H9 (cell line): ENCODE measurements around the gene WNT9A. TPM values are rescaled to one million over a fixed set of nuclear protein-coding genes. Genes with fewer than 3 reads are reported as not detected.

ENCODE experiments used
- DNase-seq: peaks from one replicate; pipeline ENCODE4 v3.0.0-alpha.2; 2017
- H2AFZ ChIP-seq: one replicate; pipeline ENCODE4 v1.6.1; 2013; ENCODE audit warnings: mild to moderate bottlenecking, low read length, control low read depth, moderate library complexity
- H2AK5ac ChIP-seq: 2 replicates; pipeline ENCODE4 v1.6.1; 2013; ENCODE audit warnings: low read length, control low read depth, mixed read lengths; ENCODE audit not compliant: insufficient read length
- H2BK120ac ChIP-seq: one replicate; pipeline ENCODE4 v1.6.1; 2013; ENCODE audit warnings: low read depth, mild to moderate bottlenecking, low read length, control low read depth, inconsistent platforms; ENCODE audit not compliant: poor library complexity, severe bottlenecking
- H2BK12ac ChIP-seq: 2 replicates; pipeline ENCODE4 v1.6.1; 2013; ENCODE audit warnings: low read length, control low read depth, mixed read lengths, low read depth; ENCODE audit not compliant: insufficient read length
- H2BK15ac ChIP-seq: 2 replicates; pipeline ENCODE4 v1.6.1; 2013; ENCODE audit warnings: low read depth, low read length, control low read depth
- H2BK20ac ChIP-seq: one replicate; pipeline ENCODE4 v1.6.1; 2013; ENCODE audit warnings: low read depth, mild to moderate bottlenecking, low read length, control low read depth, inconsistent platforms; ENCODE audit not compliant: poor library complexity, severe bottlenecking
- H2BK5ac ChIP-seq: 2 replicates; pipeline ENCODE4 v1.6.1; 2013; ENCODE audit warnings: low read length, control low read depth, mixed read lengths; ENCODE audit not compliant: insufficient read length
- H3K14ac ChIP-seq: 2 replicates; pipeline ENCODE4 v1.6.1; 2013; ENCODE audit warnings: low read length, control low read depth; ENCODE audit not compliant: insufficient read depth
- H3K18ac ChIP-seq: 2 replicates; pipeline ENCODE4 v1.6.1; 2013; ENCODE audit warnings: low read depth, mild to moderate bottlenecking, mixed read lengths, low read length, control low read depth; ENCODE audit not compliant: insufficient read length
- H3K23ac ChIP-seq: 2 replicates; pipeline ENCODE4 v1.6.1; 2013; ENCODE audit warnings: low read length, control low read depth, mixed read lengths, low read depth; ENCODE audit not compliant: insufficient read length
- H3K23me2 ChIP-seq: 2 replicates; pipeline ENCODE4 v1.6.1; 2013; ENCODE audit warnings: low read depth, mild to moderate bottlenecking, mixed read lengths, low read length, control low read depth; ENCODE audit not compliant: insufficient read length, poor library complexity, severe bottlenecking
- H3K27ac ChIP-seq: 2 replicates; pipeline ENCODE4 v1.5.1; 2013; ENCODE audit warnings: low read length, control low read depth, mixed read lengths, low read depth; ENCODE audit not compliant: insufficient read length
- H3K27me3 ChIP-seq: 2 replicates; pipeline ENCODE4 v1.6.1; 2013; ENCODE audit warnings: low read length, control low read depth, inconsistent platforms; ENCODE audit not compliant: insufficient read depth
- H3K4ac ChIP-seq: 2 replicates; pipeline ENCODE4 v1.6.1; 2013; ENCODE audit warnings: low read depth, mild to moderate bottlenecking, control low read depth, inconsistent platforms, low read length, moderate library complexity
- H3K4me1 ChIP-seq: 2 replicates; pipeline ENCODE4 v1.6.1; 2013; ENCODE audit warnings: low read length, control low read depth, inconsistent platforms; ENCODE audit not compliant: insufficient read depth
- H3K4me2 ChIP-seq: 2 replicates; pipeline ENCODE4 v1.6.1; 2013; ENCODE audit warnings: low read length, control low read depth, mixed read lengths; ENCODE audit not compliant: insufficient read length, insufficient read depth
- H3K56ac ChIP-seq: 2 replicates; pipeline ENCODE4 v1.6.1; 2013; ENCODE audit warnings: low read depth, mild to moderate bottlenecking, mixed read lengths, low read length, control low read depth; ENCODE audit not compliant: insufficient read length
- H3K79me1 ChIP-seq: 2 replicates; pipeline ENCODE4 v1.6.1; 2013; ENCODE audit warnings: low read depth, mild to moderate bottlenecking, moderate library complexity, low read length, control low read depth, inconsistent platforms; ENCODE audit not compliant: insufficient read depth, poor library complexity, severe bottlenecking
- H3K79me2 ChIP-seq: 2 replicates; pipeline ENCODE4 v1.6.1; 2013; ENCODE audit warnings: low read length, control low read depth, inconsistent platforms; ENCODE audit not compliant: insufficient read depth
- H3K9ac ChIP-seq: 2 replicates; pipeline ENCODE4 v1.6.1; 2013; ENCODE audit warnings: low read length, control low read depth, mixed read lengths; ENCODE audit not compliant: insufficient read length; ENCODE audit errors: extremely low read depth
- H3K9me3 ChIP-seq: one replicate; pipeline ENCODE4 v1.6.1; 2013; ENCODE audit warnings: low read depth, low read length, inconsistent platforms; ENCODE audit not compliant: control insufficient read depth
- H3T11ph ChIP-seq: one replicate; pipeline ENCODE4 v1.6.1; 2013; ENCODE audit warnings: mild to moderate bottlenecking, low read length, control low read depth, inconsistent platforms
- H4K20me1 ChIP-seq: one replicate; pipeline ENCODE4 v1.6.1; 2013; ENCODE audit not compliant: control insufficient read depth, insufficient read length, insufficient read depth
- H4K5ac ChIP-seq: 2 replicates; pipeline ENCODE4 v1.6.1; 2013; ENCODE audit warnings: low read depth, mild to moderate bottlenecking, mixed read lengths, low read length, control low read depth; ENCODE audit not compliant: insufficient read length
- H4K8ac ChIP-seq: replicated peaks from 2 replicates; pipeline ENCODE4 v1.6.1; 2013; ENCODE audit warnings: low read length, control low read depth, mixed read lengths, low read depth; ENCODE audit not compliant: insufficient read length
- H4K91ac ChIP-seq: 2 replicates; pipeline ENCODE4 v1.6.1; 2013; ENCODE audit warnings: low read depth, mild to moderate bottlenecking, moderate library complexity, mixed read lengths, low read length, control low read depth; ENCODE audit not compliant: insufficient read length
- H3K27ac Mint-ChIP-seq, 3 experiments: 2 replicates in 2 of 3; 3 replicates in 1 of 3; pipeline ENCODE4 v1.8.0; 2020 to 2021; ENCODE audit warnings: mixed read lengths in 3 of 3, mild to moderate bottlenecking in 1 of 3, moderate library complexity in 1 of 3
- H3K27me3 Mint-ChIP-seq: 2 replicates; pipeline ENCODE4 v1.8.0; 2021; ENCODE audit warnings: low read depth, mild to moderate bottlenecking, moderate library complexity, mixed read lengths
- H3K36me3 Mint-ChIP-seq, 3 experiments: 2 replicates in 2 of 3; 3 replicates in 1 of 3; pipeline ENCODE4 v1.8.0; 2020 to 2021; ENCODE audit warnings: low read depth in 3 of 3, mixed read lengths in 3 of 3; ENCODE audit not compliant: insufficient read depth in 1 of 3
- H3K4me1 Mint-ChIP-seq, 2 experiments: 2 replicates each; pipeline ENCODE4 v1.8.0; 2020; ENCODE audit warnings: mixed read lengths in 2 of 2
- H3K4me3 Mint-ChIP-seq, 2 experiments: 2 replicates in 1 of 2; 3 replicates in 1 of 2; pipeline ENCODE4 v1.8.0; 2020 to 2021; ENCODE audit warnings: mild to moderate bottlenecking in 2 of 2, mixed read lengths in 2 of 2, moderate library complexity in 1 of 2
- H3K9me3 Mint-ChIP-seq, 2 experiments: 2 replicates in 1 of 2; 3 replicates in 1 of 2; pipeline ENCODE4 v1.8.0; 2020; ENCODE audit warnings: mild to moderate bottlenecking in 2 of 2, mixed read lengths in 2 of 2, moderate library complexity in 1 of 2
- CTCF ChIP-seq: fragments of 200-600 bp; sonication (generic); conservative IDR thresholded peaks from 3 replicates; pipeline ENCODE4 v1.8.0; 2021; ENCODE audit warnings: antibody characterized with exemption, mild to moderate bottlenecking
- WGBS: extraction: QIAGEN DNeasy Blood & Tissue Kit; methylation state at CpG from one replicate; pipeline ENCODE4 v1.1.7; 2013; ENCODE audit warnings: missing lambda C conversion rate, low lambda C conversion rate, mixed read lengths; ENCODE audit not compliant: insufficient read length; ENCODE audit errors: extremely low coverage; 5-methylcytosine and 5-hydroxymethylcytosine counted together
- total RNA-seq: library from RNA; stranded (reverse); gene quantifications from 2 replicates; pipeline ENCODE4 v1.2.1, GENCODE V29; 2021

WNT9A gene
- total RNA-seq, 1 experiment from 2014 or later, result 0.77 TPM

- Histone ChIP-seq H2BK12ac (no peak overlapping the region), H3K9me3 (no peaks in the 10 kb centered on the region), H3K23me2 (no peaks in the 10 kb centered on the region), H3K79me2 (no peaks in the 10 kb centered on the region), H3K14ac (no peak overlapping the region), H3K27me3 (no peaks in the 10 kb centered on the region), H4K20me1 (no peaks in the 10 kb centered on the region), H3K18ac (no peak overlapping the region), H3T11ph (no peak overlapping the region), H3K79me1 (no peaks in the 10 kb centered on the region), H2BK120ac (no peak overlapping the region), H4K8ac (no peak overlapping the region), H3K27ac (no peak overlapping the region), H3K56ac (no peak overlapping the region), H3K4me1 (no peaks in the 10 kb centered on the region), H3K9ac (no peak overlapping the region), H3K4ac (no peak overlapping the region), H3K23ac (no peak overlapping the region), H3K4me2 (no peak overlapping the region), H2BK15ac (no peak overlapping the region; the same call in 1 of the 2 replicates), H4K91ac (no peak overlapping the region), H2BK5ac (no peak overlapping the region), H4K5ac (no peak overlapping the region), H2AK5ac (no peak overlapping the region), H2BK20ac (no peak overlapping the region), H2AFZ (no peak overlapping the region)
- Mint-ChIP-seq H3K27me3 (peaks cover 2% of the 10 kb centered on the region; the same call in 1 of the 2 replicates), H3K9me3 (no peaks in the 10 kb centered on the region), H3K4me3 (no peak overlapping the region), H3K36me3 (peaks cover 0 to 5% (median 3%) of the 10 kb centered on the region in 3 experiments; a peak in 2 of 7 replicates), H3K4me1 (peaks cover 0 to 2% of the 10 kb centered on the region in 2 experiments; a peak in 1 of 4 replicates), H3K27ac (peak overlapping the region in 1 of 3 experiments; percentile 56; a peak in 3 of 7 replicates)
- WGBS, result no CpG with 5 or more reads among the region's 20 CpGs
- DNase-seq, result no peak
- TF ChIP-seq CTCF, result no peak
These were observed 10.5 kb downstream of the WNT9A start for GRCh38 chr1:227937031-227937837.
